Skeletal muscle tissue (tissue), 4 donors: ENCODE results near the gene TRAPPC5. TPM values are rescaled to one million over a fixed set of nuclear protein-coding genes. Genes with fewer than 3 reads are reported as not detected.

Experiments used
- H3K27ac ChIP-seq: one replicate; pipeline ENCODE4 v1.7.0; 2013; ENCODE audit warnings: mild to moderate bottlenecking, low read depth, low read length, inconsistent platforms
- H3K27me3 ChIP-seq, 3 donors: one replicate each; pipeline ENCODE4 v1.7.0; 2013; ENCODE audit warnings: low read length in 3 of 3; ENCODE audit not compliant: control insufficient read depth in 3 of 3, insufficient read depth in 3 of 3
- H3K36me3 ChIP-seq, 3 donors: one replicate each; pipeline ENCODE4 v1.7.0; 2013; ENCODE audit warnings: low read length in 3 of 3; ENCODE audit not compliant: control insufficient read depth in 3 of 3, insufficient read depth in 3 of 3
- H3K4me1 ChIP-seq, 3 donors: one replicate each; pipeline ENCODE4 v1.7.0; 2013; ENCODE audit warnings: low read length in 3 of 3, mild to moderate bottlenecking in 3 of 3; ENCODE audit not compliant: control insufficient read depth in 3 of 3, insufficient read depth in 3 of 3
- H3K4me3 ChIP-seq, 3 donors: one replicate each; pipeline ENCODE4 v1.7.0; 2013; ENCODE audit warnings: low read length in 3 of 3
- H3K9ac ChIP-seq, 3 donors: one replicate each; pipeline ENCODE4 v1.7.0; 2013; ENCODE audit warnings: low read length in 3 of 3, mild to moderate bottlenecking in 3 of 3, moderate library complexity in 2 of 3, low read depth in 1 of 3
- H3K9me3 ChIP-seq, 3 donors: one replicate each; pipeline ENCODE4 v1.7.0; 2013; ENCODE audit warnings: low read length in 3 of 3; ENCODE audit not compliant: control insufficient read depth in 3 of 3
- total RNA-seq: library from RNA; depleted of rRNA; stranded (reverse); fragments of >200 nt; gene quantifications from one replicate; pipeline ENCODE4 v1.2.3, GENCODE V29; 2014
- donor health status: Osteomylitis.

Gene TRAPPC5
- total RNA-seq, 1 donor from 2014 or later = 9.4 TPM

DNA sequence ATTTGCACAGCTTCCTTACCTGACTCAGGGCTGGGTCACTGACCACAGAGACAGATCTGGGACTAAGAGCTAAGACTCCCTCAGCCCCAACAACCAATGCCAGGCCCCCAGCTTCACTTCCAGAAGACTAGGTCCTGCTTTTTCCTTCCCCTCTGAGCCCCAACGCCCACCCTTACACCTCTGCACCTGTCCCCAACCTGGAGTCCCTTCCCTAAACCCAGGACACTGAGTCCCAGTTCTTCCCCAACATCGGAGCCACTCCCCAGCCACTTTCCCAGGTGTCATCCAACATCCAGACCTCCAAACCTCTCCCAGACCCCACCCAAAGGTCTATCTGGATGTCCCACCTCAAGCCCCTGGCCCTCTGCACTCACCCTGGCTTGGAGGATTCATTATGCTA lies 18.4 kb downstream of the TRAPPC5 start:
- Histone ChIP-seq H3K9me3 (no peaks in the 10 kb centered on the region), H3K4me1 (no peaks in the 10 kb centered on the region), H3K4me3 (no peak overlapping the region), H3K27ac (no peak overlapping the region), H3K36me3 (no peaks in the 10 kb centered on the region), H3K9ac (no peak overlapping the region), H3K27me3 (peaks cover 24 to 56% (median 45%) of the 10 kb centered on the region in 3 donors)

DNA sequence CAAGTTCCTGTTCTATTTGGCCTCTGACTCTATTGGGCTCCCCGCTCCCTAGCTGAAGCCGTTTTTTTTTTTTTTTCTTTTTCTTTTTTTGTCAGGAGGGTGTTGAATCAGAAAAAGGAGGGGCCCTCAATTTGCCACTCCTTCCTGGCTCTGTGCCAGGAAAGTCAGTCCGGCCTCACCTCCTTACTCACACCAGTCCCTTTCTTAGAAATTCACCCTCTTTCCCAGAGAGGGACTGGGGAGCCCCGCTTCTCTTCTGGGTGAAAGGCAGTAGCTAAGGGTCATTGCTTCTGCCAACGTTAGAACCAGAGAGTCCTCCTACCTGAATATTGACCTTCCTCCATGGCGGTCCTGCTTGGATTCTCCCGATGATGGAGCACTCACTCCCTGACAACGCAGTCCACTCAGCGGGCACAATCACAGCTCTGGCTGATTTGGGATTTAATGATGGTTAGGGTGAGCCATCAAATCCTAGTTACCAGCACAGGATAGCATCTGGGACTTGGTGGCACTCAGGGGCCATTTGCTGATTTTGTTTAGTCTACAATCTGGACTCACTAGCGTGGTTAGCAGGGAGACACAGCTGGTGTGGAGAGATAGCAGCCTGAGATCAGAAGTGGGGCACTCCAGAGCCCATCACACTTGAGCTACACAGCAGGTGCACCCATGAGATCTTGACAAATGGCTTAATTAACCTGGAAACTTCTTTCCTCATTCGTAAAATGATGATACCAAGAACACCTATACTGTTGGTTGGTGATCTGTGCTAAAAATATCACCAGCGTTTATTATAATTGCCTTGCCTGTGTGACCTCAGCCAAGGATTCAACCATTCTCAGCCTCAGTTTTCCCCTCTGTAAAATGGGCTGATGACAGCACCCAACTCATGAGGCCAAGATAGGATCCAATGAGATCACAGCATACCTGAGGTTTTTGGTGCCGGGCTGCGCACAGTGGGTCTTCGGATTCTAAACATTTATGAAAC lies 19.1 kb downstream of the TRAPPC5 start:
- H3K27ac ChIP-seq = no peak overlapping the region
- H3K36me3 ChIP-seq = no peaks in the 10 kb centered on the region
- H3K9ac ChIP-seq = no peak overlapping the region
- peaks cover 29 to 55% (median 50%) of the 10 kb centered on the region in 3 donors for H3K27me3 ChIP-seq
- H3K4me3 ChIP-seq = no peak overlapping the region
- no peaks in the 10 kb centered on the region for H3K4me1 ChIP-seq
- H3K9me3 ChIP-seq = no peaks in the 10 kb centered on the region

DNA sequence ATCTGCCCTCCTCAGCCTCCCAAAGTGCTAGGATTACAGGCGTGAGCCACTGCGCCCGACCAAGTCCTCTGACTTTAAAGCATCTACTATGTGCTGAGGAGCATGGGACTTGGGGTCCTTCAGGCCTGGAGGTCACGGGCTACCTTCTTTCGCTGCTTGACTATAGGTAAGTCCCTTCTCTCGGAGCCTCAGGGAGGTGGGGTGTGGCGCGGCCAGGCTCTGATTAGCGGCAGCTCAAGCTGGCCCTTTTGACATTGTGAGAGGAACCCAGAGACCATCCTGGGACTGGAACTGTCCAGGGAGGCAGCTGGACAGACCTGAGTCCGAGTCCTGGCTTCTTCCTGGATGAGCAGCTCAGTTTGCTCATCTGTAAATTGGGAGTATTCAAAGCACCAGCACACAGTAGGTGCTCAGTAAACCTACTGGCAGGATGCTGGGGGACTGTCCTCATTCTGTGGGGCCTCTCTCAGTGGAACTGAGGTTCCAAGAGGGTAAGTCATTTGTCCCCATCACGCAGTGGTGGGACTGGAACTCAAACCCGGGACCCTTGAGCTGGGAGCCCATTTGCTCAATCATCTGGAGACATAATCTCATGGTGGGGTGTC lies 20.5 kb downstream of the TRAPPC5 start:
- no peak overlapping the region for H3K9ac ChIP-seq
- peaks cover 26 to 54% (median 46%) of the 10 kb centered on the region in 3 donors for H3K27me3 ChIP-seq
- H3K9me3 ChIP-seq = no peaks in the 10 kb centered on the region
- H3K27ac ChIP-seq = no peak overlapping the region
- no peaks in the 10 kb centered on the region for H3K4me1 ChIP-seq
- no peaks in the 10 kb centered on the region for H3K36me3 ChIP-seq
- no peak overlapping the region for H3K4me3 ChIP-seq

DNA sequence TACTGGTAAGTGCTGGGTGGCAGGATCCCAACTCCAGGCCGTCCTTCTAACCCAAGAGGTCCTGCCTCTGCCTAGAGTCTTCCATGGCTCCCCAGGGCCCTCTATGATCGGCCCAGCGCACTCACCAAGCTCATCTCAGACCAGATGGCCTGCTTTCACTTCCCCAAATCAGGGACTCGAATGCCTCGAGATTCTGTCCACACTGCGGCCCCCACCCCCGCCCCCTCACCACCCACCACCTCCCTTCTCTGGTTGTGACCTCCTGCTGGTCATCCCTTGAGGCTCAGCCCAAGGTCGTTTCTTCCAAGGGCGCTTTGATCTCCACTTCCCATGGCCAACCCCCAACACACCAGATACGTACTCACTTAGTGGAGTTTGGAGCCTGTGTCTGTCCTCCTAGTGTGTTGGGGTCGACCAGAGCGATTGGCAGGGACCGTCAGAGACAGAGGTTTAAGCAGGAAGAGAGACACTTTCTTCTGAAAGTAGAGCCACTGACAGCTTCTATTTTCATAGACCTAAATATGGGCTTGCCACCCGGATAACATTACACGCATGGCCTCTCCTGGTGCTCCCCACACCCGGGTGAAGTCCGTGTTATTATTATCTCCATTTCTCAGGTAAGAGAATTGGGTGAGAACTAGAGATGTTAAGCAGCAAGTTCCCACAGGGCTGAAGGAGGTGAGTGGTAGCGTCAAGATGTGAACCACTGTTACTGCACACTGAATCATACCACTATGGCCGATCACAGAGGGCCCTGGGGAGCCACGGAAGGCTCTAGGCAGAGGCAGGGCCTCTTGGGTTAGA lies 21.2 kb downstream of the TRAPPC5 start, which contains the start of gene FCER2:
Gene FCER2 (minus strand): TSS at position 478 of the 804 bp plus-strand sequence. CDS start 2,371 bp downstream, outside the sequence.
- no peak within 1 kb of the TSS for H3K27ac ChIP-seq

DNA sequence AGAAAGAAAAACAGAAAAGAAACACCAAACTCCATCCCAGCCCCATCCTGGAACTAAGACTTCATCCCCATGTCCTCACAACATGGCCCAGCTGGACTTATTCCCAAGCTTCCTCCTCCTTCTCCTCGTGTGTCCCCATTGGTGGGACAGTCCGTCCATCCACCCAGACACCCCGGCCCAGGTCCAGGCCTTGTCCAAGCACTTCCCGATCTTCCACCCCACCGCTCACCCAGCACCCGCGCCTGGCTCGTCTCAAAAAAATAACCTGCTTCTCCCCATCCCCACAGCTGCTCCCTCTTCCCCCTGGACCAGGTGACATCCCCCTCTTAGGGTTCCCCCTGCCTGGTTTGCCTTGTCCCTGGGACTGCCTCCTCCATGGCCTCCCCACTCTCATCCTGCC lies 22.7 kb downstream of the TRAPPC5 start:
- no peaks in the 10 kb centered on the region for H3K9me3 ChIP-seq
- no peak overlapping the region for H3K4me3 ChIP-seq
- no peak overlapping the region for H3K9ac ChIP-seq
- no peaks in the 10 kb centered on the region for H3K4me1 ChIP-seq
- no peak overlapping the region for H3K27ac ChIP-seq
- H3K27me3 ChIP-seq = peaks cover 17 to 35% (median 34%) of the 10 kb centered on the region in 3 donors
- H3K36me3 ChIP-seq = no peaks in the 10 kb centered on the region

More for the DNA sequence above, 21.2 kb downstream of the TRAPPC5 start, which contains the start of gene FCER2:
- no peaks in the 10 kb centered on the region for H3K4me1 ChIP-seq
- peaks cover 26 to 50% (median 46%) of the 10 kb centered on the region in 3 donors for H3K27me3 ChIP-seq
- no peak within 1 kb of the TSS for H3K4me3 ChIP-seq
- no peaks in the 10 kb centered on the region for H3K9me3 ChIP-seq
- no peak within 1 kb of the TSS for H3K9ac ChIP-seq
- no peaks in the 10 kb centered on the region for H3K36me3 ChIP-seq

DNA sequence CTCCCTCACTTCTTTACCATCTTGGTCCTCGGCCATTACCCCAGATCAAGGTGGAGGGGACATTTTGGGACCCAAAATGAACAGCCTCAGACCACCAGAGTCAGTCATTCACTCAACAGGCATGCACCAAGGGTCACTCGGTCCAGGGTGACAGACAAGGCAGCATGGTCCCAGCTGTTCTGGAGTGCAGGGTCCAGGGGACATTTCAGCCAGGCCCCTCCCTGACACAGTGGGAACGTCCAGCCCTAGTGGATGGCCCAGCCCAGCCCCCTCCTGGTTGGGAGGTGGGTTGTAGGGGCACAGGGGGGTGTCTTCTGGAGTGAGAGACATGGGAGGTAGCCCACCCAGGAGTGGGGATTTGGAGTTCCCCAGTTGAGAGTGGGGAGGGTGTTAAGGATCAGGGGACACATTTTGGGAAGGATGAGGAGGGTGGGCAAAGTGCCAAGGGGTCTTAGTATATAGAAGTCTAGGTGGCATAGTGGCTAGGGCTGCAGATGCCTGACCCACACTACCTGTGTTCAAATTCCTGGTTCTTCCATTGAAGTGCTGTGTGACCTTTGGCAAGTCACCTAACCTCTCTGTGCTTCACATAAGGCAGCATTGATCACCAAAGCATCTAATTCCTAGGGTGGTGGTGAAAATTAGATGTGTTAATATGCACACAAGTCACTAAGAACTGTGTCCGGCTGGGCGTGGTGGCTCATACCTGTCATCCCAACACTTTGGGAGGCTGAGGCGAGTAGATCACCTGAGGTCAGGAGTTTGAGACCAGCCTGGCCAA lies 23.8 kb downstream of the TRAPPC5 start:
- no peaks in the 10 kb centered on the region for H3K4me1 ChIP-seq
- H3K9me3 ChIP-seq = no peaks in the 10 kb centered on the region
- peaks cover 15 to 25% (median 25%) of the 10 kb centered on the region in 3 donors for H3K27me3 ChIP-seq
- no peak overlapping the region for H3K27ac ChIP-seq
- no peak overlapping the region for H3K9ac ChIP-seq
- H3K36me3 ChIP-seq = no peaks in the 10 kb centered on the region
- H3K4me3 ChIP-seq = no peak overlapping the region

DNA sequence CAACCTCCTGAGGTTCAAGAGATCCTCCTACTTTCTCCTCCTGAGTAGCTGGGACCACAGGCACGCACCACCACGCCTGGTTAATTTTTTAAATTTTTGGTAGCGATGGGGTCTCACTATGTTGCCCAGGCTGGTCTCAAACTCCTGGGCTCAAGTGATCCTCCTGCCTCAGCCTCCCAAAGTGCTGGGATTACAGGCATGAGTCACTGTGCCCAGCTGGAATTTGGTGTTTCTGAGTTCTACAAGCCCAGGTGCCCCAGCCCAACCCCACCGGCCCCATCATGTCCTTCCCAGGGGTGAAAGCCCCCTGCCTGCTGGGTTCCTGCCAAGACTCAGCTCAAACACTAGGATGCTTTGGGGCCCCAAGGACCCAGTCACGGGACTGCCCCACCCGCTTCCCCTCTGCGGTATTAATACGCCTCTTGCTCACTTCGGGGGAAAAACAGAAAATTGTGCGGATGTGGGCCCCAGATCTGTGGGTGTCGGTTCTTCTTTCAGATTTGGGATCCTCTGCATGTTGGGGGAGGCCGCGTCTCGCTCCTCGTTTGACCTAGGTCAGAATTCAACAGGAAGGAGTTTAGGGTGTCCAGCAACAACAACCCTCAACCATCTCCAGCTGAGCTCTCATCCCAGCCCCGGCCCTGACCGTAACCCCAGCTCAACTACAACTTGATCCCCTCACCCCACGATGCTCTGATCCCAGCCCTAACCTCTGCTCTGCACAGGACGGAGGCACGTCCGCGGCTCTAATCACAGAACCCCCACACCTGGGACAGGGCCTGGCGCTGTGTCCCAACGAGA lies 25.0 kb downstream of the TRAPPC5 start:
- no peak overlapping the region for H3K9ac ChIP-seq
- H3K27me3 ChIP-seq = peaks cover 12 to 22% (median 22%) of the 10 kb centered on the region in 3 donors
- H3K4me1 ChIP-seq = no peaks in the 10 kb centered on the region
- no peaks in the 10 kb centered on the region for H3K36me3 ChIP-seq
- H3K27ac ChIP-seq = peak overlapping the region; percentile 25
- H3K9me3 ChIP-seq = no peaks in the 10 kb centered on the region
- no peak overlapping the region for H3K4me3 ChIP-seq

DNA sequence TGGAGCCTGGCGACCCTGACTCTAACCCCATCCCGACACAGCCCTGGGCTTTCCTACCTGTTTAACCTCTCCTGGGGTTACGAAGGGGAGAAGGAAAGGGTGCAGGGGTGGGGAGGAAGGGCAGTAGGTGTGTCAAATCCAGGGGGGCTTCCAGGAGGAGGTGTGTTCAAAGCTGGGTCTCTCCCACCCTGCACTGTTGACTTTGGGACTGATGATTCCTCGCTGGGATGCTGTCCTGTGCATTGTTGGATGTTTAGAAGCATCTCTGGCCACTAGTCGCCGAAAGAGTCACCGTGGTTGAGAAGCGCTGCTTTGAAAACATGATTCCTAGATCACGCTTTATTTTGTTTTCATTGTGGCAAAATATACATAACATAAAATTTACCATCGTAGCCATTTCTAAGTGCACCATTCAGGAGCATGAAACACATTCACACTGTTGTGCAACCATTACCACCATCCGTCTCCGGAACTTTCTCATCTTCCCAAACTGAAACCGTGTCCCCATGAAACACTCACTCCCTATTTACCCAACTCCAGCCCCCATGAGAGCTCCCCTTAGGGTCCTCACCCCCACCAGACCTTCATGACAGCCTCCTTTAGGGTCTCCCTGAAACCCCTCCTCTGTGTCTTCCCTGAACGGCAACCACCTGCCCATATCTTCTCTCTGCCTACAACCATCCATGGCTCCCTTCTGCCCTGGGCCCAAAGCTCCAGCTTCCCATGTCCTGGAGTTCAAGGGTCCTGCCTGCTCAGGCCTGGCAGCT lies 25.7 kb downstream of the TRAPPC5 start:
- Histone ChIP-seq H3K27ac (peak overlapping the region; percentile 40), H3K4me1 (no peaks in the 10 kb centered on the region), H3K4me3 (no peak overlapping the region), H3K36me3 (no peaks in the 10 kb centered on the region), H3K27me3 (peaks cover 9 to 17% (median 17%) of the 10 kb centered on the region in 3 donors), H3K9me3 (no peaks in the 10 kb centered on the region), H3K9ac (no peak overlapping the region)
